ENCODE data around the gene CH25H. TPM values are rescaled to one million over a fixed set of nuclear protein-coding genes. Genes with fewer than 3 reads are reported as not detected.

Gene CH25H
- total RNA-seq, 1 donor, result 5.8 TPM

- H2AFZ ChIP-seq (ENCODE audit: low read length), result no peak overlapping the region
- H3K36me3 ChIP-seq (ENCODE audit: insufficient read depth, low read length), result no peaks in the 10 kb centered on the region
- H3K4me1 ChIP-seq (ENCODE audit: insufficient read depth, low read length), result peaks cover 48% of the 10 kb centered on the region
- no peak for DNase-seq (ENCODE audit: insufficient read length, low spot score, missing footprints)
- H3K9me3 ChIP-seq (ENCODE audit: low read depth, low read length), result no peaks in the 10 kb centered on the region
- H3K4me2 ChIP-seq (ENCODE audit: insufficient read depth, low read length), result no peak overlapping the region
- no peaks in the 10 kb centered on the region for H3K79me2 ChIP-seq (ENCODE audit: insufficient read depth, low read length)
- TF ChIP-seq, protein P1, sequence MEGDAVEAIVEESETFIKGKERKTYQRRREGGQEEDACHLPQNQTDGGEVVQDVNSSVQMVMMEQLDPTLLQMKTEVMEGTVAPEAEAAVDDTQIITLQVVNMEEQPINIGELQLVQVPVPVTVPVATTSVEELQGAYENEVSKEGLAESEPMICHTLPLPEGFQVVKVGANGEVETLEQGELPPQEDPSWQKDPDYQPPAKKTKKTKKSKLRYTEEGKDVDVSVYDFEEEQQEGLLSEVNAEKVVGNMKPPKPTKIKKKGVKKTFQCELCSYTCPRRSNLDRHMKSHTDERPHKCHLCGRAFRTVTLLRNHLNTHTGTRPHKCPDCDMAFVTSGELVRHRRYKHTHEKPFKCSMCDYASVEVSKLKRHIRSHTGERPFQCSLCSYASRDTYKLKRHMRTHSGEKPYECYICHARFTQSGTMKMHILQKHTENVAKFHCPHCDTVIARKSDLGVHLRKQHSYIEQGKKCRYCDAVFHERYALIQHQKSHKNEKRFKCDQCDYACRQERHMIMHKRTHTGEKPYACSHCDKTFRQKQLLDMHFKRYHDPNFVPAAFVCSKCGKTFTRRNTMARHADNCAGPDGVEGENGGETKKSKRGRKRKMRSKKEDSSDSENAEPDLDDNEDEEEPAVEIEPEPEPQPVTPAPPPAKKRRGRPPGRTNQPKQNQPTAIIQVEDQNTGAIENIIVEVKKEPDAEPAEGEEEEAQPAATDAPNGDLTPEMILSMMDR (IDR thresholded peaks at IDR 0.05; ENCODE audit: extremely low read depth, low read depth, low read length), result no peak
- H3K27me3 ChIP-seq (ENCODE audit: insufficient read depth, low read length), result no peaks in the 10 kb centered on the region
- H3K27ac ChIP-seq (ENCODE audit: low read depth, low read length), result no peak overlapping the region
- H3K4me3 ChIP-seq (ENCODE audit: insufficient read depth, low read length), result no peak overlapping the region
- H4K20me1 ChIP-seq (ENCODE audit: insufficient read depth, low read length), result no peaks in the 10 kb centered on the region
Measured at GRCh38 chr10:89156161-89156835, 50.8 kb downstream of the CH25H start.

Other genes with a start within 250 kb of the CH25H start
- 49.6 and 62.5 TPM in 2 replicates for gene FAS, start 216.5 kb downstream of the CH25H start, total RNA-seq
- gene LIPA, start 44.5 kb upstream of the CH25H start, total RNA-seq, result 46.7 and 60.7 TPM in 2 replicates
- 7.7 and 9.0 TPM in 2 replicates for gene IFIT2, start 94.7 kb upstream of the CH25H start, total RNA-seq
- 33.9 and 43.8 TPM in 2 replicates for gene IFIT3, start 120.7 kb upstream of the CH25H start, total RNA-seq
- gene IFIT1B, start 170.7 kb upstream of the CH25H start, total RNA-seq, result not detected in 2 replicates
- 19.7 and 34.4 TPM in 2 replicates for gene IFIT1, start 185.3 kb upstream of the CH25H start, total RNA-seq
- 30.4 and 39.1 TPM in 2 replicates for gene IFIT5, start 207.3 kb upstream of the CH25H start, total RNA-seq

Data from osteoblast (primary cell).